HCT116 (cell line): Measurements from ENCODE around the gene HMGXB4. TPM values are rescaled to one million over a fixed set of nuclear protein-coding genes. Genes with fewer than 3 reads are reported as not detected.

Source experiments
- ATAC-seq: fragments of 200-7000 bp; cut with Tn5 transposase; 2 replicates; pipeline ENCODE4 v1.9.1; 2020; ENCODE audit warnings: mild to moderate bottlenecking, moderate library complexity
- BruUV-seq: library from RNA; stranded (reverse); fragments of 400-500 nt; replicated peaks from 2 replicates; lab custom pipeline; 2021; lab: Mats Ljungman, UMichigan
- CTCF ChIA-PET: fragments of 300-600 bp; sonication (Branson Sonifier 250); formaldehyde crosslinking; loops from one replicate; lab custom pipeline; 2021; ENCODE audit warnings: antibody characterized with exemption; lab: Charles Lee
- POLR2A ChIA-PET: fragments of 300-600, 350-600 bp; sonication (Branson Sonifier 250); formaldehyde crosslinking; loops from one replicate; lab custom pipeline; 2021; ENCODE audit warnings: antibody characterized with exemption; lab: Charles Lee
- RAD21 ChIA-PET, 2 experiments: fragments of 300-600 bp; sonication (Branson Sonifier 250); formaldehyde crosslinking; loops; one replicate each; lab custom pipeline; 2023; ENCODE audit warnings: low total read pairs in 2 of 2; ENCODE audit not compliant: uncharacterized antibody in 2 of 2, unreplicated experiment in 2 of 2, low non-redundant PET in 1 of 2; lab: Charles Lee
- DNase-seq: peaks from one replicate; pipeline ENCODE4 v3.0.0-alpha.2; 2010; ENCODE audit warnings: low read depth, low spot score
- H2AFZ ChIP-seq: fragments of 200-600 bp; shearing (Covaris generic), sonication (generic); 2 replicates; pipeline ENCODE4 v1.6.1; 2017; ENCODE audit warnings: low read depth, mixed run types, mixed read lengths, antibody characterized with exemption, low read length; ENCODE audit not compliant: poor library complexity, severe bottlenecking
- H3K27ac ChIP-seq: 2 replicates; pipeline ENCODE4 v1.5.1; 2012; ENCODE audit warnings: low read depth, low read length
- H3K27me3 ChIP-seq: fragments of 200-600 bp; sonication (generic); 2 replicates; pipeline ENCODE4 v1.6.1; 2016; ENCODE audit warnings: mixed run types, low read length, mixed read lengths; ENCODE audit not compliant: insufficient read depth
- H3K36me3 ChIP-seq, 2 experiments: fragments of 200-500 bp in 1 of 2; fragments of 200-600 bp in 1 of 2; sonication (Bioruptor generic) in 1 of 2; sonication (generic) in 1 of 2; 2 replicates each; pipeline versions ENCODE4 v1.5.1 to v1.6.1; 2014 to 2016; ENCODE audit warnings: low read length in 2 of 2, inconsistent platforms in 1 of 2, mixed read lengths in 1 of 2, mixed run types in 1 of 2; ENCODE audit not compliant: insufficient read depth in 2 of 2, control insufficient read depth in 1 of 2
- H3K4me1 ChIP-seq, 2 experiments: fragments of 200-600 bp in 1 of 2; sonication (generic) in 1 of 2; 2 replicates each; pipeline versions ENCODE4 v1.5.1 to v1.6.1; 2012 to 2017; ENCODE audit warnings: low read length in 2 of 2, inconsistent platforms in 1 of 2, mild to moderate bottlenecking in 1 of 2, mixed read lengths in 1 of 2, mixed run types in 1 of 2, moderate library complexity in 1 of 2; ENCODE audit not compliant: insufficient read depth in 2 of 2, control insufficient read depth in 1 of 2
- H3K4me2 ChIP-seq: fragments of 200-600 bp; sonication (generic); 2 replicates; pipeline ENCODE4 v1.6.1; 2017; ENCODE audit warnings: mixed run types, low read length, mixed read lengths
- H3K4me3 ChIP-seq, 2 experiments: fragments of 200-600 bp in 1 of 2; sonication (generic) in 1 of 2; replicated peaks in 1 of 2; 2 replicates each; pipeline ENCODE4 v1.5.1; 2011 to 2016; ENCODE audit warnings: low read length in 2 of 2, control low read depth in 1 of 2, low read depth in 1 of 2, mild to moderate bottlenecking in 1 of 2, mixed read lengths in 1 of 2, mixed run types in 1 of 2
- H3K79me2 ChIP-seq: fragments of 200-600 bp; sonication (generic); 2 replicates; pipeline ENCODE4 v1.6.1; 2017; ENCODE audit warnings: mild to moderate bottlenecking, mixed run types, low read length, moderate library complexity, mixed read lengths; ENCODE audit not compliant: insufficient read depth
- H3K9ac ChIP-seq: fragments of 200-600 bp; sonication (generic); 2 replicates; pipeline ENCODE4 v1.6.1; 2016; ENCODE audit warnings: low read length, mixed read lengths
- H3K9me2 ChIP-seq: fragments of 200-600 bp; sonication (generic), shearing (Covaris generic); 2 replicates; pipeline ENCODE4 v1.6.1; 2017; ENCODE audit warnings: mixed run types, mild to moderate bottlenecking, moderate library complexity; ENCODE audit not compliant: insufficient read depth
- H3K9me3 ChIP-seq, 2 experiments: fragments of 200-500 bp in 1 of 2; fragments of 200-600 bp in 1 of 2; sonication (Bioruptor generic) in 1 of 2; sonication (generic) in 1 of 2; 2 replicates each; pipeline ENCODE4 v1.6.1; 2014 to 2017; ENCODE audit warnings: low read length in 2 of 2, mixed read lengths in 2 of 2, inconsistent platforms in 1 of 2, low read depth in 1 of 2, mild to moderate bottlenecking in 1 of 2, mixed run types in 1 of 2, moderate library complexity in 1 of 2; ENCODE audit not compliant: control insufficient read depth in 1 of 2, insufficient read depth in 1 of 2
- H4K20me1 ChIP-seq: fragments of 200-600 bp; sonication (generic), shearing (Covaris generic); 2 replicates; pipeline ENCODE4 v1.6.1; 2017; ENCODE audit warnings: mixed run types, mild to moderate bottlenecking, moderate library complexity; ENCODE audit not compliant: insufficient read depth
- ATF3 ChIP-seq: IDR thresholded peaks from 2 replicates; pipeline ENCODE4 v1.6.1; 2012
- CBX3 ChIP-seq: IDR thresholded peaks from 2 replicates; pipeline ENCODE4 v1.6.1; 2012; ENCODE audit warnings: low read depth
- CEBPB ChIP-seq: IDR thresholded peaks from 2 replicates; pipeline ENCODE4 v1.6.1; 2012; ENCODE audit warnings: low read depth
- ELF1 ChIP-seq: IDR thresholded peaks from 2 replicates; pipeline ENCODE4 v1.6.1; 2012; ENCODE audit warnings: low read depth, borderline replicate concordance
- EZH2phosphoT487 ChIP-seq: fragments of 200-600 bp; IDR thresholded peaks from 2 replicates; pipeline ENCODE4 v1.6.1; 2018; ENCODE audit warnings: antibody characterized with exemption, borderline replicate concordance
- MAX ChIP-seq: IDR thresholded peaks from 2 replicates; pipeline ENCODE4 v1.6.1; 2012
- POLR2A ChIP-seq: IDR thresholded peaks from 2 replicates; pipeline ENCODE4 v1.7.0; 2011; ENCODE audit warnings: borderline replicate concordance; ENCODE audit not compliant: insufficient read depth, insufficient read length; ENCODE audit errors: extremely low read depth
- REST ChIP-seq: IDR thresholded peaks from 2 replicates; pipeline ENCODE4 v1.6.1; 2012; ENCODE audit warnings: low read depth
- SIN3A ChIP-seq: IDR thresholded peaks from 2 replicates; pipeline ENCODE4 v1.6.1; 2012; ENCODE audit warnings: low read depth
- SRF ChIP-seq: IDR thresholded peaks from 2 replicates; pipeline ENCODE4 v1.6.1; 2012; ENCODE audit warnings: low read depth
- TCF7L2 ChIP-seq: IDR thresholded peaks from 2 replicates; pipeline ENCODE4 v1.7.0; 2011; ENCODE audit warnings: borderline replicate concordance, inconsistent platforms; ENCODE audit not compliant: insufficient read depth, insufficient read length; ENCODE audit errors: extremely low read depth
- YY1 ChIP-seq: IDR thresholded peaks from 2 replicates; pipeline ENCODE4 v1.6.1; 2011; ENCODE audit warnings: low read length, low read depth, moderate library complexity, mild to moderate bottlenecking; ENCODE audit not compliant: insufficient replicate concordance; ENCODE audit errors: extremely low read depth
- ZFX ChIP-seq: fragments of 450-650 bp; IDR thresholded peaks from 2 replicates; pipeline ENCODE4 v1.6.1; 2017
- intact Hi-C: fragments of 100-400 bp; cut with micrococcal nuclease; formaldehyde crosslinking; loops from 2 replicates; pipeline ENCODE4 v1.10.0; 2022
- total RNA-seq: library from RNA; stranded (reverse); gene quantifications from one replicate; pipeline ENCODE4 v1.2.1, GENCODE V29; 2021; ENCODE audit not compliant: unreplicated experiment

Gene HMGXB4
- total RNA-seq, 1 experiment from 2014 or later = 36.7 TPM

- RAD21 ChIA-PET = no interaction called here
- no peaks in the 10 kb centered on the region for H3K4me1 ChIP-seq
- no peaks in the 10 kb centered on the region for H4K20me1 ChIP-seq
- no peak overlapping the region for H3K4me3 ChIP-seq
- no peak overlapping the region for H3K27ac ChIP-seq
- H3K9me3 ChIP-seq = no peaks in the 10 kb centered on the region
- CTCF ChIA-PET = no interaction called here
- no peak overlapping the region for H3K9ac ChIP-seq
- H2AFZ ChIP-seq = no peak overlapping the region
- no peaks in the 10 kb centered on the region for H3K36me3 ChIP-seq
- intact Hi-C loops = no loop called here
- DNase-seq (no peak), ATAC-seq (peak; percentile 41; the same call in 1 of the 2 replicates)
- BruUV-seq = no TSS peak
- TF ChIP-seq POLR2A = no peak
- H3K4me2 ChIP-seq = no peak overlapping the region
- no peaks in the 10 kb centered on the region for H3K79me2 ChIP-seq
- POLR2A ChIA-PET = no interaction called here
- H3K9me2 ChIP-seq = no peaks in the 10 kb centered on the region
- no peaks in the 10 kb centered on the region for H3K27me3 ChIP-seq
Observed at GRCh38 chr22:35335468-35335867, 78.2 kb downstream of the HMGXB4 start.

- Histone ChIP-seq H3K4me1 (no peaks in the 10 kb centered on the region), H3K4me2 (no peak overlapping the region), H3K9ac (no peak overlapping the region), H3K4me3 (no peak overlapping the region), H3K27ac (no peak overlapping the region), H3K36me3 (no peaks in the 10 kb centered on the region), H3K27me3 (no peaks in the 10 kb centered on the region), H2AFZ (no peak overlapping the region), H3K9me3 (no peaks in the 10 kb centered on the region), H3K9me2 (no peaks in the 10 kb centered on the region), H3K79me2 (no peaks in the 10 kb centered on the region), H4K20me1 (no peaks in the 10 kb centered on the region)
- TF ChIP-seq ATF3 (no peak), ZFX (no peak), TCF7L2 (no peak), CBX3 (no peak), MAX (no peak), REST (no peak), SIN3A (no peak), SRF (no peak), CEBPB (no peak), EZH2phosphoT487 (no peak), ELF1 (no peak), YY1 (no peak)
- DNase-seq (no peak), ATAC-seq (no peak)
- RAD21 ChIA-PET = no interaction called here
- POLR2A ChIA-PET = no interaction called here
- CTCF ChIA-PET = no interaction called here
- intact Hi-C loops = no loop called here
- no TSS peak for BruUV-seq
Observed at GRCh38 chr22:35335936-35336781, 78.9 kb downstream of the HMGXB4 start.
